ENCODE results near the gene AKT3.
"Not testable (repeated sequence)": the region's sequence is repeated elsewhere in the genome, so short reads cannot be mapped to it uniquely, and the experiment has no call there.

AKT3 gene

GRCh38 chr1:243786531-243786930 lies 63.5 kb downstream of the AKT3 start:
- no peak for DNase-seq (ENCODE audit: low read depth in 1 of 2, low spot score in 1 of 2)

GRCh38 chr1:243784506-243784905 lies 65.5 kb downstream of the AKT3 start:
- DNase-seq (ENCODE audit: low read depth in 1 of 2, low spot score in 1 of 2), result no peak

- DNase-seq (ENCODE audit: low read depth in 1 of 2, low spot score in 1 of 2), result no peak
Measured at GRCh38 chr1:243783714-243784113, 66.3 kb downstream of the AKT3 start.

DNA sequence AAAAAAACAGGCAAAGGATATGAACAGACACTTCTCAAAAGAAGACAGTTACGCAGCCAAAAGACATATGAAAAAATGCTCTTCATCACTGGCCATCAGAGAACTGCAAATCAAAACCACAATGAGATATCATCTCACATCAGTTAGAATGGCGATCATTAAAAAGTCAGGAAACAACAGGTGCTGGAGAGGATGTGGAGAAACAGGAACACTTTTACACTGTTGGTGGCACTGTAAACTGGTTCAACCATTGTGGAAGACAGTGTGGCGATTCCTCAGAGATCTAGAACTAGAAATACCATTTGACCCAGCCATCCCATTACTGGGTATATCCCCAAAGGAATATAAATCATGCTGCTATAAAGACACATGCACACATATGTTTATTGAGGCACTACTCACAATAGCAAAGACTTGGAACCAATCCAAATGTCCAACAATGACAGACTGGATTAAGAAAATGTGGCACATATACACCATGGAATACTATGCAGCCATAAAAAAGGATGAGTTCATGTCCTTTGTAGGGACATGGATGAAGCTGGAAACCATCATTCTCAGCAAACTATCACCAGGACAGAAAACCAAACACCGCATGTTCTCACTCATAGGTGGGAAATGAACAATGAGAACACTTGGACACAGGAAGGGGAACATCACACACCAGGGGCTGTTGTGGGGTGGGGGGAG lies 77.5 kb downstream of the AKT3 start:
- DNase-seq (ENCODE audit: low read depth in 1 of 2, low spot score in 1 of 2), result not testable (repeated sequence)

DNA sequence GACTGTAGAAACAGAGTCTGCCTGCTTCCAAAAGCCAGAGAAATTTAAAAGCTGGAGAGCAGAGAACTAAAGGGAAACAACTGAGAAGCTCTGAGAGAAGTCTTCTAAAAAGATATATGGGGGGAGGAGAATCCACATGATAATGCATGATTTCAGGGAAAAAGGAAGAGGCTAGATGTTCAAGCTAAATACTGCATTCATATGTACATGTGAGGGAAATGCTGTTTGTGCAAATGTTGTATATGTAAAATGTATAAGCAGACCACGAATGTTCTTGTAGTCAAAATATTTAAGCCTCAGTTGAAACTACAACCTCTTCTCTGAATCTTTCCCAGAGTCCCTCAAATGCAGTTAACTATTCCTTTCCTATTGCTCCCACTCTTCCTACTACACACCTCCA lies 79.2 kb downstream of the AKT3 start:
- DNase-seq (ENCODE audit: low read depth in 1 of 2, low spot score in 1 of 2), result no peak

GRCh38 chr1:243765676-243766075 lies 84.4 kb downstream of the AKT3 start:
- no peak for DNase-seq (ENCODE audit: low read depth in 1 of 2, low spot score in 1 of 2)

- DNase-seq (ENCODE audit: low read depth in 1 of 2, low spot score in 1 of 2), result no peak
Measured at GRCh38 chr1:243763806-243764205, 86.2 kb downstream of the AKT3 start.

DNA sequence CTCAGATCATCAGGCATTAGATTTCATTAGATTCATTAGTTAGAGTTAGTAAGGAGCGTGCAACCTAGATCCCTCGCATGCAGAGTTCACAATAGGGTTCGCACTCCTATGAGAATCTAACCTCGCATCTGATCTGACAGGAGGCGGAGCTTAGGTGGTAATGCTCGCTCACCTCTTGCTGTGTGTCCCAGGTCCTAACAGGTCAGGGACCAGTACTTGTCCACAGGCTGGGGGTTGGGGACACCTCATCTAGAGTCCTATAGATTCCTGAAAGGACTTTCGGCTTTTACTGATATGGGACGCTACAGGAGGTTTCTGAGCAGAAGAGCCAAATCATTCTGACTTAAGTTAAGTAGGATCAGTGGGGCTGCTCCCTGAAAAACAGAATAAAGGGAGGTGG lies 91.4 kb downstream of the AKT3 start:
- no peak for DNase-seq (ENCODE audit: low read depth in 1 of 2, low spot score in 1 of 2)

- no peak for DNase-seq (ENCODE audit: low read depth in 1 of 2, low spot score in 1 of 2)
Measured at GRCh38 chr1:243756529-243756928, 93.5 kb downstream of the AKT3 start.

GRCh38 chr1:243754348-243754747 lies 95.7 kb downstream of the AKT3 start:
- DNase-seq (ENCODE audit: low read depth in 1 of 2, low spot score in 1 of 2), result no peak

GRCh38 chr1:243751506-243751905 lies 98.5 kb downstream of the AKT3 start:
- DNase-seq (ENCODE audit: low read depth in 1 of 2, low spot score in 1 of 2), result no peak

DNA sequence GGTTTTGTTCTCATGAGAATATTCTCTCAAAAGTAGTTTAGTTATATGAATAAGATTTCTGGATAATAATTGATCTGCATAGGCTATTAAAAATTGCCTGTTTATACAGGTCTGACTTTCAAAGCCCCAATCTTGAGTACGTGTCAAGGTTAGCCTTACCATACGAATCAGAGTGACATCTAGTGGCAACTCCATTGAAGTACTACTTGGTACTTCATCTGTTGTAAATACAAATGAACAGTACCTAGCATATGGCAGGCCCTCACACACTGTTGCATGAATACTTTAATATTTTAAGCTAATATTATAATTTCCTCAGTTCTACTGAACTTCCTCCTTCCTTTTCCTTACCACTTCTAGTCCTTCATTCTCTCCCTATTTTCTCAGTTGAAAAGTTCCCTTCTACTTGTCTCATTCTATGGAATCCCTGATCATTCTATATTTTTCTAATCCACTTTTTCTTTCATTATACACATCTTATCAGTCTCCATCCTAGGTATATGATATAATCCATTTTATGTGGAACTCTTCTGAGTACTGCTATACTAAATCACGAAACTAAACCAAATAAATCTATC lies 101.2 kb downstream of the AKT3 start:
- peak in 1 of 2 donors; percentile 35 for DNase-seq (ENCODE audit: low read depth in 1 of 2, low spot score in 1 of 2)

GRCh38 chr1:243748227-243748626 lies 101.8 kb downstream of the AKT3 start:
- DNase-seq (ENCODE audit: low read depth in 1 of 2, low spot score in 1 of 2), result no peak

- no peak for DNase-seq (ENCODE audit: low read depth in 1 of 2, low spot score in 1 of 2)
Measured at GRCh38 chr1:243746751-243747150, 103.3 kb downstream of the AKT3 start.

- DNase-seq (ENCODE audit: low read depth in 1 of 2, low spot score in 1 of 2), result no peak
Measured at GRCh38 chr1:243745356-243745755, 104.7 kb downstream of the AKT3 start.

GRCh38 chr1:243742819-243743218 lies 107.2 kb downstream of the AKT3 start:
- DNase-seq (ENCODE audit: low read depth in 1 of 2, low spot score in 1 of 2), result no peak

GRCh38 chr1:243740255-243740999 lies 109.6 kb downstream of the AKT3 start:
- DNase-seq (ENCODE audit: low read depth in 1 of 2, low spot score in 1 of 2), result no peak

DNA sequence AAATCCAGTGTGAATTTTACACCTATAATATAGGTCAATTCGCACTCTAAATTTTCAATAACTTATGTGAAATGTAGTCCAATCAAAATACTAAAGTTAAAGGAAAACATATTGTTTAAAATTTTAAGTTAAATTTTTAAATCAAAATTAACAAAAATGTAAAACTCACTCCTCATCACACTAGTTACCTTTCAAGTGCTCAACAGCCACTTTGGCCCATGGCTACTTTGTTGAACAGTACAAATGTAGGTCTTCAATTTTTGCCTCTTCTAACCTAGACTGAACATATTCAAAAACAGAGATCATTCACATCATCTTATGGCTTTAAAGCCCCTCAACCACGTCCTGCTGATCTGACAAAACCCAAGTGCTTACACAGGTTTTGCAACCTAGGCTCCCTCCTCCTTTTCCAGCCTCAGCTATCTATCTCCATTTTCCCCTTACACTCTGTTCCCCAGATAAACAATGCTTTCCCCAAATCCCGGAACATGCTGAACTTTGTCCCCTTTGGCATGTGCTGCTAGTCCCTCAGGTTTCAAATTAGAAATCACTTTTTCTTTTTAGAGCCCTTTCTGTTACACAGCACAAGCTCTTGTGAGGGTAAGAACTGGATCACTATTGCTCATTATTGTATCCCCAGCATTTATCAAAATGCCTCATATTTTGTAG lies 110.6 kb downstream of the AKT3 start:
- no peak for DNase-seq (ENCODE audit: low read depth in 1 of 2, low spot score in 1 of 2)

DNA sequence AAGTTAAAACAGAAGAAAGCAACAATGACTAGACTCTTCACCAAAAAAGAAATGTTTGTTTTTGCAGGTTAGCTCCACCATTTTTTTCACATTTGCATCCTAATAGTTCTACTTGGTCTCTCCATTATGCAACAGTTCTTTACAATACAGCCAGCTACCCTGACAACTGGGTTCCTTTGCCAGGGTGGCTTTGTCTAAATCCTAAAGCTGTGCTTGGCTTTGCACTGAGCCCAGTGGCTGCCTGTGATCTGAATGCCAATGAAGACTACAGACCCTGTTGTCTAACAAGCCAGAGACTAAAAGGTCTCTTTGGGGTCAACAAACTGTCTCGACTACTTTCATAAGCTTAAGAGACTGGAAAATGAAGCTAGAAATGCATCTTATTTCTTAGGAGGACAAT lies 112.0 kb downstream of the AKT3 start:
- no peak for DNase-seq (ENCODE audit: low read depth in 1 of 2, low spot score in 1 of 2)

DNA sequence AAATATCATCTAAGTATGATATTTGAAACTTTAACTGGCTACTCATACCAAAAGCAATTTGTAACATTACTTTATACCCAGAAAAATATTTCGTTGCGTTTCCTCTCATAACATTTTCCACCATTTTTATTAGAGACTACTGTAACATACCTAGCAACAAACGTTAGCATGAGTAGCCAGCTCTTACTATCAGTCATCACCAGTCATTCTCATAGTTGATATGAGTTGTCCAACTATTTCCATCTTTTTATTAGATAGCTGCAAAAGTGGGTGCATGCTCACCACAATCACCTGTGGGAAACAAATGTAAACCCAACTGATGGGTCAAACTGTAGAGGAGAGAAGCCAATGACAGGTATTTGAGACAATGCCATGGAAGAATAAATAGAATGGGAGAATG lies 114.6 kb downstream of the AKT3 start:
- DNase-seq (ENCODE audit: low read depth in 1 of 2, low spot score in 1 of 2), result no peak

GRCh38 chr1:243734308-243734695 lies 115.7 kb downstream of the AKT3 start:
- no peak for DNase-seq (ENCODE audit: low read depth in 1 of 2, low spot score in 1 of 2)
